HEK293 (cell line): Measurements from ENCODE around the gene SPOCK3.

ENCODE experiments used
- CTCF ChIP-seq: fragments of 450-650 bp; formaldehyde crosslinking; IDR thresholded peaks from 2 replicates; pipeline ENCODE4 v1.5.1; 2016; ENCODE audit warnings: missing biosample characterization, missing genetic modification characterization
- HOXA7 ChIP-seq: sonication (generic); formaldehyde crosslinking; IDR thresholded peaks from 2 replicates; pipeline ENCODE4 v1.8.1; 2022; ENCODE audit warnings: missing genetic modification reagents, borderline replicate concordance
- SP2 ChIP-seq: fragments of 450-650 bp; formaldehyde crosslinking; IDR thresholded peaks from 2 replicates; pipeline ENCODE4 v1.5.1; 2016; ENCODE audit warnings: missing biosample characterization, missing genetic modification characterization
- TCF7L2 ChIP-seq: IDR thresholded peaks from 2 replicates; pipeline ENCODE4 v1.6.1; 2011; ENCODE audit warnings: low read depth, mild to moderate bottlenecking, inconsistent platforms, low read length, moderate library complexity, borderline replicate concordance
- ZBTB1 ChIP-seq: fragments of 450-650 bp; formaldehyde crosslinking; IDR thresholded peaks from 2 replicates; pipeline ENCODE4 v1.5.1; 2016; ENCODE audit warnings: missing biosample characterization, missing genetic modification characterization
- ZBTB10 ChIP-seq: fragments of 450-650 bp; formaldehyde crosslinking; IDR thresholded peaks from 2 replicates; pipeline ENCODE4 v1.5.1; 2016; ENCODE audit warnings: missing biosample characterization, missing genetic modification characterization
- ZNF138 ChIP-seq: fragments of 450-650 bp; formaldehyde crosslinking; IDR thresholded peaks from 2 replicates; pipeline ENCODE4 v1.5.1; 2016; ENCODE audit warnings: missing biosample characterization, missing genetic modification characterization, borderline replicate concordance
- ZNF146 ChIP-seq: fragments of 450-650 bp; formaldehyde crosslinking; IDR thresholded peaks from 2 replicates; pipeline ENCODE4 v1.5.1; 2016; ENCODE audit warnings: missing biosample characterization, missing genetic modification characterization

- no peak for TF ChIP-seq CTCF (tag by site-specific recombination)
- TF ChIP-seq ZNF138 (tag by site-specific recombination): no peak
- TF ChIP-seq ZNF146: no peak
- no peak for TF ChIP-seq SP2
- no peak for TF ChIP-seq TCF7L2
- TF ChIP-seq ZBTB10 (tag by site-specific recombination): no peak
- TF ChIP-seq HOXA7 (CRISPR knock-in tag): no peak
- no peak for TF ChIP-seq ZBTB1
Observed at GRCh38 chr4:167025670-167026069, 208.6 kb downstream of the SPOCK3 start.
